HCT116 (cell line): ENCODE measurements around the gene PREB. TPM values are rescaled to one million over a fixed set of nuclear protein-coding genes. Genes with fewer than 3 reads are reported as not detected.

Source experiments
- ATAC-seq: fragments of 200-7000 bp; cut with Tn5 transposase; 2 replicates; pipeline ENCODE4 v1.9.1; 2020; ENCODE audit warnings: mild to moderate bottlenecking, moderate library complexity
- BruUV-seq: library from RNA; stranded (reverse); fragments of 400-500 nt; replicated peaks from 2 replicates; lab custom pipeline; 2021; lab: Mats Ljungman, UMichigan
- CTCF ChIA-PET: fragments of 300-600 bp; sonication (Branson Sonifier 250); formaldehyde crosslinking; loops from one replicate; lab custom pipeline; 2021; ENCODE audit warnings: antibody characterized with exemption; lab: Charles Lee
- POLR2A ChIA-PET: fragments of 300-600, 350-600 bp; sonication (Branson Sonifier 250); formaldehyde crosslinking; loops from one replicate; lab custom pipeline; 2021; ENCODE audit warnings: antibody characterized with exemption; lab: Charles Lee
- RAD21 ChIA-PET, 2 experiments: fragments of 300-600 bp; sonication (Branson Sonifier 250); formaldehyde crosslinking; loops; one replicate each; lab custom pipeline; 2023; ENCODE audit warnings: low total read pairs in 2 of 2; ENCODE audit not compliant: uncharacterized antibody in 2 of 2, unreplicated experiment in 2 of 2, low non-redundant PET in 1 of 2; lab: Charles Lee
- DNase-seq: peaks from one replicate; pipeline ENCODE4 v3.0.0-alpha.2; 2010; ENCODE audit warnings: low read depth, low spot score
- H2AFZ ChIP-seq: fragments of 200-600 bp; shearing (Covaris generic), sonication (generic); 2 replicates; pipeline ENCODE4 v1.6.1; 2017; ENCODE audit warnings: low read depth, mixed run types, mixed read lengths, antibody characterized with exemption, low read length; ENCODE audit not compliant: poor library complexity, severe bottlenecking
- H3K27ac ChIP-seq: 2 replicates; pipeline ENCODE4 v1.5.1; 2012; ENCODE audit warnings: low read depth, low read length
- H3K27me3 ChIP-seq: fragments of 200-600 bp; sonication (generic); 2 replicates; pipeline ENCODE4 v1.6.1; 2016; ENCODE audit warnings: mixed run types, low read length, mixed read lengths; ENCODE audit not compliant: insufficient read depth
- H3K36me3 ChIP-seq, 2 experiments: fragments of 200-500 bp in 1 of 2; fragments of 200-600 bp in 1 of 2; sonication (Bioruptor generic) in 1 of 2; sonication (generic) in 1 of 2; 2 replicates each; pipeline versions ENCODE4 v1.5.1 to v1.6.1; 2014 to 2016; ENCODE audit warnings: low read length in 2 of 2, inconsistent platforms in 1 of 2, mixed read lengths in 1 of 2, mixed run types in 1 of 2; ENCODE audit not compliant: insufficient read depth in 2 of 2, control insufficient read depth in 1 of 2
- H3K4me1 ChIP-seq, 2 experiments: fragments of 200-600 bp in 1 of 2; sonication (generic) in 1 of 2; 2 replicates each; pipeline versions ENCODE4 v1.5.1 to v1.6.1; 2012 to 2017; ENCODE audit warnings: low read length in 2 of 2, inconsistent platforms in 1 of 2, mild to moderate bottlenecking in 1 of 2, mixed read lengths in 1 of 2, mixed run types in 1 of 2, moderate library complexity in 1 of 2; ENCODE audit not compliant: insufficient read depth in 2 of 2, control insufficient read depth in 1 of 2
- H3K4me2 ChIP-seq: fragments of 200-600 bp; sonication (generic); 2 replicates; pipeline ENCODE4 v1.6.1; 2017; ENCODE audit warnings: mixed run types, low read length, mixed read lengths
- H3K4me3 ChIP-seq, 2 experiments: fragments of 200-600 bp in 1 of 2; sonication (generic) in 1 of 2; replicated peaks in 1 of 2; 2 replicates each; pipeline ENCODE4 v1.5.1; 2011 to 2016; ENCODE audit warnings: low read length in 2 of 2, control low read depth in 1 of 2, low read depth in 1 of 2, mild to moderate bottlenecking in 1 of 2, mixed read lengths in 1 of 2, mixed run types in 1 of 2
- H3K79me2 ChIP-seq: fragments of 200-600 bp; sonication (generic); 2 replicates; pipeline ENCODE4 v1.6.1; 2017; ENCODE audit warnings: mild to moderate bottlenecking, mixed run types, low read length, moderate library complexity, mixed read lengths; ENCODE audit not compliant: insufficient read depth
- H3K9ac ChIP-seq: fragments of 200-600 bp; sonication (generic); 2 replicates; pipeline ENCODE4 v1.6.1; 2016; ENCODE audit warnings: low read length, mixed read lengths
- H3K9me2 ChIP-seq: fragments of 200-600 bp; sonication (generic), shearing (Covaris generic); 2 replicates; pipeline ENCODE4 v1.6.1; 2017; ENCODE audit warnings: mixed run types, mild to moderate bottlenecking, moderate library complexity; ENCODE audit not compliant: insufficient read depth
- H3K9me3 ChIP-seq, 2 experiments: fragments of 200-500 bp in 1 of 2; fragments of 200-600 bp in 1 of 2; sonication (Bioruptor generic) in 1 of 2; sonication (generic) in 1 of 2; 2 replicates each; pipeline ENCODE4 v1.6.1; 2014 to 2017; ENCODE audit warnings: low read length in 2 of 2, mixed read lengths in 2 of 2, inconsistent platforms in 1 of 2, low read depth in 1 of 2, mild to moderate bottlenecking in 1 of 2, mixed run types in 1 of 2, moderate library complexity in 1 of 2; ENCODE audit not compliant: control insufficient read depth in 1 of 2, insufficient read depth in 1 of 2
- H4K20me1 ChIP-seq: fragments of 200-600 bp; sonication (generic), shearing (Covaris generic); 2 replicates; pipeline ENCODE4 v1.6.1; 2017; ENCODE audit warnings: mixed run types, mild to moderate bottlenecking, moderate library complexity; ENCODE audit not compliant: insufficient read depth
- CBX3 ChIP-seq: IDR thresholded peaks from 2 replicates; pipeline ENCODE4 v1.6.1; 2012; ENCODE audit warnings: low read depth
- CEBPB ChIP-seq: IDR thresholded peaks from 2 replicates; pipeline ENCODE4 v1.6.1; 2012; ENCODE audit warnings: low read depth
- ELF1 ChIP-seq: IDR thresholded peaks from 2 replicates; pipeline ENCODE4 v1.6.1; 2012; ENCODE audit warnings: low read depth, borderline replicate concordance
- EZH2 ChIP-seq: fragments of 200-600 bp; sonication (generic); IDR thresholded peaks from 2 replicates; pipeline ENCODE4 v1.6.1; 2017; ENCODE audit warnings: antibody characterized with exemption, mixed run types
- EZH2phosphoT487 ChIP-seq: fragments of 200-600 bp; IDR thresholded peaks from 2 replicates; pipeline ENCODE4 v1.6.1; 2018; ENCODE audit warnings: antibody characterized with exemption, borderline replicate concordance
- JUND ChIP-seq: IDR thresholded peaks from 2 replicates; pipeline ENCODE4 v1.6.1; 2012
- POLR2AphosphoS5 ChIP-seq: IDR thresholded peaks from 2 replicates; pipeline ENCODE4 v1.6.1; 2011; ENCODE audit warnings: mild to moderate bottlenecking, low read depth, low read length, moderate library complexity
- RAD21 ChIP-seq: IDR thresholded peaks from 2 replicates; pipeline ENCODE4 v1.6.1; 2012; ENCODE audit warnings: low read depth, mild to moderate bottlenecking
- REST ChIP-seq: IDR thresholded peaks from 2 replicates; pipeline ENCODE4 v1.6.1; 2012; ENCODE audit warnings: low read depth
- SRF ChIP-seq: IDR thresholded peaks from 2 replicates; pipeline ENCODE4 v1.6.1; 2012; ENCODE audit warnings: low read depth
- ZFX ChIP-seq: fragments of 450-650 bp; IDR thresholded peaks from 2 replicates; pipeline ENCODE4 v1.6.1; 2017
- intact Hi-C: fragments of 100-400 bp; cut with micrococcal nuclease; formaldehyde crosslinking; loops from 2 replicates; pipeline ENCODE4 v1.10.0; 2022
- total RNA-seq: library from RNA; stranded (reverse); gene quantifications from one replicate; pipeline ENCODE4 v1.2.1, GENCODE V29; 2021; ENCODE audit not compliant: unreplicated experiment
- TF ChIP-seq, protein P1 (sequence below), 3 experiments: fragments of 200-600 bp in 1 of 3; sonication (generic) in 1 of 3; IDR thresholded peaks in 2 of 3; conservative IDR thresholded peaks in 1 of 3; 2 replicates each; pipeline ENCODE4 v1.5.1; 2012 to 2017; ENCODE audit warnings: low read depth in 2 of 3, low read length in 2 of 3, antibody characterized with exemption in 1 of 3, borderline replicate concordance in 1 of 3, control low read depth in 1 of 3, mild to moderate bottlenecking in 1 of 3, mixed read lengths in 1 of 3, mixed run types in 1 of 3, moderate library complexity in 1 of 3; ENCODE audit not compliant: insufficient read depth in 1 of 3

PREB gene
- total RNA-seq, 1 experiment from 2014 or later: 54.2 TPM

GRCh38 chr2:27084297-27085061 is 50.0 kb downstream of the PREB start:
- H3K27me3 ChIP-seq: no peaks in the 10 kb centered on the region
- H3K79me2 ChIP-seq: no peaks in the 10 kb centered on the region
- POLR2A ChIA-PET: no interaction called here
- ATAC-seq (no peak), DNase-seq (no peak)
- CTCF ChIA-PET: interaction anchor here (1.3 to 3.1 kb wide), 2 partner anchors 123 to 238 kb away, joined by 5 to 15 read pairs; no protein-coding TSS in a partner anchor
- no peaks in the 10 kb centered on the region for H3K36me3 ChIP-seq
- H3K9me3 ChIP-seq: no peaks in the 10 kb centered on the region
- no peaks in the 10 kb centered on the region for H3K9me2 ChIP-seq
- H3K9ac ChIP-seq: no peak overlapping the region
- RAD21 ChIA-PET: no interaction called here
- H3K4me2 ChIP-seq: no peak overlapping the region
- no peak overlapping the region for H3K27ac ChIP-seq
- no peaks in the 10 kb centered on the region for H4K20me1 ChIP-seq
- peaks cover 13 to 42% of the 10 kb centered on the region in 2 experiments for H3K4me1 ChIP-seq
- no peak for TF ChIP-seq RAD21
- no peak for TF ChIP-seq JUND
- intact Hi-C loops: loop anchor here (1.0 kb wide), 1 partner anchor 123 kb away; no protein-coding TSS in a partner anchor
- H2AFZ ChIP-seq: no peak overlapping the region
- BruUV-seq: no TSS peak
- no peak overlapping the region for H3K4me3 ChIP-seq

DNA sequence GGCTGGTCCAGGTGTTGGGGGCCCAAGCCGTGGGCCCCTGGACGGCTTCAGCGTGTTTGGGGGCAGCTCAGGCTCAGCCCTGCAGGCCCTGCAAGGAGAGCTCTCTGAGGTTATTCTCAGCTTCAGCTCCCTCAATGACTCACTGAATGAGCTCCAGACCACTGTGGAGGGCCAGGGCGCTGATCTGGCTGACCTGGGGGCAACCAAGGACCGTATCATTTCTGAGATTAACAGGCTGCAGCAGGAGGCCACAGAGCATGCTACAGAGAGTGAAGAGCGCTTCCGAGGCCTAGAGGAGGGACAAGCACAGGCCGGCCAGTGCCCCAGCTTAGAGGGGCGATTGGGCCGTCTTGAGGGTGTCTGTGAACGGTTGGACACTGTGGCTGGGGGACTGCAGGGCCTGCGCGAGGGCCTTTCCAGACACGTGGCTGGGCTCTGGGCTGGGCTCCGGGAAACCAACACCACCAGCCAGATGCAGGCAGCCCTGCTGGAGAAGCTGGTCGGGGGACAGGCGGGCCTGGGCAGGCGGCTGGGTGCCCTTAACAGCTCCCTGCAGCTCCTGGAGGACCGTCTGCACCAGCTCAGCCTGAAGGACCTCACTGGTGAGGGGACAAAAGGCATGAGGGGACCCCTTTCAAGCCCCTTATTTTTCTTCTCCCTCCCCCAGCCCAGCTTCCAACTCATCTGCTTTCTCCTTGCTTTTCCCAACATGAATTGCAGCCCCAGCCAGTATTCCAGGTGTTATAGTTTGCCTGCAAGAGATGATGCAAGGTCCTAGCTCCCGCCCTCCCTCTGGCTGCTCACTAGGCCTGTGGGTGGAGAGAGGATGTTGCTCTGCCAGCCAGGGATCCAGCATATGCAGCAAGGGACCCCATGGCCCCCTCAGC is 50.8 kb downstream of the PREB start:
- Histone ChIP-seq H3K9me3 (no peaks in the 10 kb centered on the region), H3K9me2 (no peaks in the 10 kb centered on the region), H3K27me3 (no peaks in the 10 kb centered on the region), H3K9ac (no peak overlapping the region), H3K4me3 (no peak overlapping the region), H4K20me1 (no peaks in the 10 kb centered on the region), H3K4me2 (no peak overlapping the region), H3K4me1 (peaks cover 13 to 42% of the 10 kb centered on the region in 2 experiments), H3K36me3 (no peaks in the 10 kb centered on the region), H2AFZ (no peak overlapping the region), H3K27ac (no peak overlapping the region), H3K79me2 (no peaks in the 10 kb centered on the region)
- RAD21 ChIA-PET: interaction anchor here in 1 of 2 experiments (1.6 kb wide), 1 partner anchor 122 kb away, joined by 4 read pairs; no protein-coding TSS in a partner anchor
- POLR2A ChIA-PET: interaction anchor here (1.1 kb wide), 1 partner anchor 209 kb away, joined by 7 read pairs; no protein-coding TSS in a partner anchor
- DNase-seq (no peak), ATAC-seq (no peak)
- intact Hi-C loops: no loop called here
- no TSS peak for BruUV-seq
- CTCF ChIA-PET: interaction anchor here (3.1 kb wide), 1 partner anchor 122 kb away, joined by 15 read pairs; no protein-coding TSS in a partner anchor
- no peak for TF ChIP-seq ELF1
- TF ChIP-seq JUND: no peak
- no peak for TF ChIP-seq POLR2AphosphoS5
- TF ChIP-seq SRF: no peak
- no peak for TF ChIP-seq EZH2phosphoT487
- TF ChIP-seq, protein P1, sequence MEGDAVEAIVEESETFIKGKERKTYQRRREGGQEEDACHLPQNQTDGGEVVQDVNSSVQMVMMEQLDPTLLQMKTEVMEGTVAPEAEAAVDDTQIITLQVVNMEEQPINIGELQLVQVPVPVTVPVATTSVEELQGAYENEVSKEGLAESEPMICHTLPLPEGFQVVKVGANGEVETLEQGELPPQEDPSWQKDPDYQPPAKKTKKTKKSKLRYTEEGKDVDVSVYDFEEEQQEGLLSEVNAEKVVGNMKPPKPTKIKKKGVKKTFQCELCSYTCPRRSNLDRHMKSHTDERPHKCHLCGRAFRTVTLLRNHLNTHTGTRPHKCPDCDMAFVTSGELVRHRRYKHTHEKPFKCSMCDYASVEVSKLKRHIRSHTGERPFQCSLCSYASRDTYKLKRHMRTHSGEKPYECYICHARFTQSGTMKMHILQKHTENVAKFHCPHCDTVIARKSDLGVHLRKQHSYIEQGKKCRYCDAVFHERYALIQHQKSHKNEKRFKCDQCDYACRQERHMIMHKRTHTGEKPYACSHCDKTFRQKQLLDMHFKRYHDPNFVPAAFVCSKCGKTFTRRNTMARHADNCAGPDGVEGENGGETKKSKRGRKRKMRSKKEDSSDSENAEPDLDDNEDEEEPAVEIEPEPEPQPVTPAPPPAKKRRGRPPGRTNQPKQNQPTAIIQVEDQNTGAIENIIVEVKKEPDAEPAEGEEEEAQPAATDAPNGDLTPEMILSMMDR (IDR thresholded peaks at IDR 0.05 in 2 of 3, conservative IDR thresholded peaks at IDR 0.05 in 1 of 3; ENCODE audit: borderline replicate concordance in 1 of 3, insufficient read depth in 1 of 3, low read depth in 2 of 3, low read length in 2 of 3): no peak
- TF ChIP-seq CBX3: no peak
- no peak for TF ChIP-seq ZFX
- TF ChIP-seq EZH2: no peak
- TF ChIP-seq REST: no peak
- TF ChIP-seq CEBPB: no peak
